BJ (cell line): ENCODE data around the gene RANBP3L. TPM values are rescaled to one million over a fixed set of nuclear protein-coding genes. Genes with fewer than 3 reads are reported as not detected.
"Not testable (repeated sequence)": the region's sequence is repeated elsewhere in the genome, so short reads cannot be mapped to it uniquely, and the experiment has no call there.

ENCODE experiments used
- CTCF ChIA-PET: fragments of 350-600 bp; formaldehyde crosslinking; extraction: SDS; loops from one replicate; lab custom pipeline; 2021; ENCODE audit warnings: antibody characterized with exemption, inconsistent platforms; lab: Yijun Ruan, JAX
- POLR2A ChIA-PET: fragments of 300-600 bp; sonication (Branson Sonifier 250); formaldehyde crosslinking; extraction: SDS; loops from one replicate; lab custom pipeline; 2021; ENCODE audit warnings: antibody characterized with exemption; lab: Charles Lee
- DNase-seq: peaks from one replicate; pipeline ENCODE4 v3.0.0-alpha.2; 2011; ENCODE audit warnings: low read depth
- H3K27me3 ChIP-seq: 2 replicates; pipeline ENCODE4 v1.6.0; 2011; ENCODE audit warnings: low read length; ENCODE audit not compliant: control insufficient read depth, insufficient read depth
- H3K36me3 ChIP-seq: 2 replicates; pipeline ENCODE4 v1.5.1; 2011; ENCODE audit warnings: low read length; ENCODE audit not compliant: control insufficient read depth, insufficient read depth
- H3K4me3 ChIP-seq: 2 replicates; pipeline ENCODE4 v1.5.1; 2011; ENCODE audit warnings: low read depth, mild to moderate bottlenecking, control low read depth, low read length
- CTCF ChIP-seq: IDR thresholded peaks from 2 replicates; pipeline ENCODE4 v1.5.1; 2011; ENCODE audit warnings: low read depth, mild to moderate bottlenecking, control low read depth, inconsistent platforms, low read length, moderate library complexity; ENCODE audit not compliant: insufficient read depth
- polyA plus RNA-seq: library from polyadenylated mRNA; depleted of rRNA; stranded (reverse); fragments of >200 nt; gene quantifications from 2 replicates; pipeline ENCODE4 v1.2.3, GENCODE V29; 2011

Gene RANBP3L
- polyA plus RNA-seq, 1 experiment, result not detected

GRCh38 chr5:36285837-36286615, 15.7 kb downstream of the RANBP3L start:
- no peak overlapping the region for H3K4me3 ChIP-seq
- POLR2A ChIA-PET, result no interaction called here
- DNase-seq, result no peak
- no peak for TF ChIP-seq CTCF
- CTCF ChIA-PET, result interaction anchor here (0.5 to 2.1 kb wide), 2 partner anchors 21 to 26 kb away, joined by 3 to 5 read pairs; no protein-coding TSS in a partner anchor
- no peaks in the 10 kb centered on the region for H3K27me3 ChIP-seq
- H3K36me3 ChIP-seq, result no peaks in the 10 kb centered on the region

GRCh38 chr5:36283775-36284174, 17.9 kb downstream of the RANBP3L start:
- H3K36me3 ChIP-seq, DNase-seq, H3K27me3 ChIP-seq, H3K4me3 ChIP-seq, POLR2A ChIA-PET: not testable (repeated sequence)
- CTCF ChIA-PET, result interaction anchor here (0.6 to 1.3 kb wide), 2 partner anchors 406 to 1029 kb away, joined by 3 read pairs; no protein-coding TSS in a partner anchor

GRCh38 chr5:36281626-36282025, 20.1 kb downstream of the RANBP3L start:
- H3K36me3 ChIP-seq, result no peaks in the 10 kb centered on the region
- POLR2A ChIA-PET, result no interaction called here
- CTCF ChIA-PET, result interaction anchor here (1.2 to 1.6 kb wide), 2 partner anchors 11 to 16 kb away, joined by 4 to 5 read pairs; no protein-coding TSS in a partner anchor

GRCh38 chr5:36279054-36279698, 22.5 kb downstream of the RANBP3L start:
- ChIA-PET POLR2A (no interaction called here), CTCF (interaction anchor here (0.7 kb wide), 1 partner anchor 35 kb away, joined by 3 read pairs; no protein-coding TSS in a partner anchor)
- no peak for DNase-seq
- H3K36me3 ChIP-seq, result no peaks in the 10 kb centered on the region
- no peak for TF ChIP-seq CTCF
- H3K27me3 ChIP-seq, result no peaks in the 10 kb centered on the region; the same call in none of the 2 replicates
- no peak overlapping the region for H3K4me3 ChIP-seq

More at GRCh38 chr5:36281626-36282025, 20.1 kb downstream of the RANBP3L start:
- no peak overlapping the region for H3K4me3 ChIP-seq
- no peaks in the 10 kb centered on the region; the same call in none of the 2 replicates for H3K27me3 ChIP-seq
- no peak for DNase-seq
- no peak for TF ChIP-seq CTCF

GRCh38 chr5:36277521-36278176, 24.1 kb downstream of the RANBP3L start:
- POLR2A ChIA-PET, result no interaction called here
- CTCF ChIA-PET, result interaction anchor here (0.6 to 1.6 kb wide), 5 partner anchors 12 to 198 kb away, joined by 3 to 7 read pairs (median 4); partner anchors contain the start of gene NADK2

More at GRCh38 chr5:36277521-36278176, 24.1 kb downstream of the RANBP3L start:
- H3K27me3 ChIP-seq, result peaks cover 1% of the 10 kb centered on the region
- no peak overlapping the region for H3K4me3 ChIP-seq
- H3K36me3 ChIP-seq, result no peaks in the 10 kb centered on the region
- TF ChIP-seq CTCF, result no peak
- no peak for DNase-seq
